PC-9 (cell line): ENCODE measurements around the gene TBC1D22B.

ENCODE experiments used
- EZH2 ChIP-seq: fragments of 200-600 bp; sonication (generic); IDR thresholded peaks from 2 replicates; pipeline ENCODE4 v1.8.0; 2017; ENCODE audit warnings: antibody characterized with exemption, low read depth
- TF ChIP-seq, protein P1 (sequence below): fragments of 200-600 bp; sonication (generic); conservative IDR thresholded peaks from 2 replicates; pipeline ENCODE4 v1.6.1; 2017; ENCODE audit warnings: mixed run types, antibody characterized with exemption, mild to moderate bottlenecking, moderate library complexity

DNA sequence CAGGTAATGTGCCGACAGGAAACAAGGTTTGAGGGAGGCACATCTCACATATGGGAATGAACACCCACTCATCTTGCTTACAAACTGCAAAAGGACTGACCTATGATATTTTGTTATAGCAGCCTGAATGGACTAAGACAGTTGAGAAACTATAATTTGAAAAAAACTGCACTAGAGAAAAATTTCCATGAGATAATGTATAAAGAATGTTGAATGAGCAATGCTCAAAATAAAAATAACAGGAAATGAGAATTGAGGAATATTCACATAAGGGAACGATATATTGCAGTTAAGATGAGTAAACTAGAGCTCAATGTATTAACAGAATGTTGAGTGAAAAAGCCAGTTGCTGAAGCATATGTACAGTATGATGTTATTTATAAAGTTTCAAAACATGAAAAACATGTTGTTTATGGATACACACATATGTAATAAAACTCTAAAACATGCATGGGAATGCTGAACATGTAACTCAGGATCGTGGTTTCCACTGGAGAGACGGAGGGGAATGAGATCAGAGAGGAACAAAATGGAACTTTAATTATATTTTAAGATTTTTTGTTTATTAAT is 6.3 kb upstream of the TBC1D22B start:
- TF ChIP-seq, protein P1, sequence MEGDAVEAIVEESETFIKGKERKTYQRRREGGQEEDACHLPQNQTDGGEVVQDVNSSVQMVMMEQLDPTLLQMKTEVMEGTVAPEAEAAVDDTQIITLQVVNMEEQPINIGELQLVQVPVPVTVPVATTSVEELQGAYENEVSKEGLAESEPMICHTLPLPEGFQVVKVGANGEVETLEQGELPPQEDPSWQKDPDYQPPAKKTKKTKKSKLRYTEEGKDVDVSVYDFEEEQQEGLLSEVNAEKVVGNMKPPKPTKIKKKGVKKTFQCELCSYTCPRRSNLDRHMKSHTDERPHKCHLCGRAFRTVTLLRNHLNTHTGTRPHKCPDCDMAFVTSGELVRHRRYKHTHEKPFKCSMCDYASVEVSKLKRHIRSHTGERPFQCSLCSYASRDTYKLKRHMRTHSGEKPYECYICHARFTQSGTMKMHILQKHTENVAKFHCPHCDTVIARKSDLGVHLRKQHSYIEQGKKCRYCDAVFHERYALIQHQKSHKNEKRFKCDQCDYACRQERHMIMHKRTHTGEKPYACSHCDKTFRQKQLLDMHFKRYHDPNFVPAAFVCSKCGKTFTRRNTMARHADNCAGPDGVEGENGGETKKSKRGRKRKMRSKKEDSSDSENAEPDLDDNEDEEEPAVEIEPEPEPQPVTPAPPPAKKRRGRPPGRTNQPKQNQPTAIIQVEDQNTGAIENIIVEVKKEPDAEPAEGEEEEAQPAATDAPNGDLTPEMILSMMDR = no peak
- TF ChIP-seq EZH2 = no peak
